Endothelial cell of umbilical vein (primary cell): ENCODE measurements around the gene CFAP43. TPM values are rescaled to one million over a fixed set of nuclear protein-coding genes. Genes with fewer than 3 reads are reported as not detected.
A peak's percentile ranks its signal among the peaks of the same experiment; 100 is the strongest.

Experiments used
- BruUV-seq: library from RNA; stranded (reverse); fragments of 400-500 nt; replicated peaks from 2 replicates; lab custom pipeline; 2021; lab: Mats Ljungman, UMichigan
- CTCF ChIA-PET: fragments of 300-600, 350-600 bp; sonication (Branson Sonifier 250); formaldehyde crosslinking; loops from one replicate; lab custom pipeline; 2021; ENCODE audit warnings: antibody characterized with exemption, inconsistent platforms; lab: Charles Lee
- POLR2A ChIA-PET: fragments of 300-600, 350-600 bp; sonication (Branson Sonifier 250); formaldehyde crosslinking; loops from one replicate; lab custom pipeline; 2021; ENCODE audit warnings: antibody characterized with exemption, inconsistent platforms; lab: Charles Lee
- DNase-seq: peaks from one replicate; pipeline ENCODE4 v3.0.0-alpha.2; 2011; ENCODE audit warnings: low read depth, low spot score
- FAIRE-seq: peaks from 2 replicates; lab custom pipeline; 2011; peaks lifted over from hg19 to GRCh38; lab: Jason Lieb, UNC
- H2AFZ ChIP-seq: 2 replicates; pipeline ENCODE4 v1.6.0; 2012; ENCODE audit warnings: low read depth, low read length, control low read depth, inconsistent platforms
- H3K27ac ChIP-seq: 2 replicates; pipeline ENCODE4 v1.5.1; 2011; ENCODE audit warnings: low read depth, mild to moderate bottlenecking, control low read depth, low read length, moderate library complexity; ENCODE audit not compliant: insufficient read depth
- H3K27me3 ChIP-seq, 2 experiments: 2 replicates each; pipeline versions ENCODE4 v1.6.0 to v1.6.1; 2011; ENCODE audit warnings: low read length in 2 of 2, mixed read lengths in 1 of 2; ENCODE audit not compliant: control insufficient read depth in 2 of 2, insufficient read depth in 2 of 2
- H3K36me3 ChIP-seq, 2 experiments: 2 replicates in 1 of 2; 3 replicates in 1 of 2; pipeline ENCODE4 v1.5.1; 2011; ENCODE audit warnings: low read length in 2 of 2, mild to moderate bottlenecking in 1 of 2, moderate library complexity in 1 of 2; ENCODE audit not compliant: control insufficient read depth in 2 of 2, insufficient read depth in 2 of 2; ENCODE audit errors: extremely low read depth in 1 of 2
- H3K4me1 ChIP-seq: 3 replicates; pipeline ENCODE4 v1.5.1; 2011; ENCODE audit warnings: mild to moderate bottlenecking, low read length; ENCODE audit not compliant: control insufficient read depth, insufficient read depth; ENCODE audit errors: extremely low read depth
- H3K4me2 ChIP-seq: 2 replicates; pipeline ENCODE4 v1.6.1; 2011; ENCODE audit warnings: low read length, control low read depth, mixed read lengths; ENCODE audit not compliant: insufficient read depth
- H3K4me3 ChIP-seq, 3 experiments: fragments of 200-600 bp in 1 of 3; sonication (generic), shearing (Covaris generic) in 1 of 3; replicated peaks in 1 of 3; 2 replicates each; pipeline ENCODE4 v1.5.1; 2011 to 2016; ENCODE audit warnings: control low read depth in 3 of 3, low read length in 3 of 3, mild to moderate bottlenecking in 2 of 3, inconsistent platforms in 1 of 3, low read depth in 1 of 3, moderate library complexity in 1 of 3; ENCODE audit not compliant: insufficient read depth in 1 of 3
- H3K79me2 ChIP-seq: 2 replicates; pipeline ENCODE4 v1.6.0; 2012; ENCODE audit warnings: low read length, inconsistent platforms; ENCODE audit not compliant: control insufficient read depth, insufficient read depth
- H3K9ac ChIP-seq: replicated peaks from 2 replicates; pipeline ENCODE3; 2011; ENCODE audit warnings: low read length, control low read depth; ENCODE audit not compliant: insufficient read depth; ENCODE audit errors: extremely low read depth
- H3K9me1 ChIP-seq: replicated peaks from 3 replicates; pipeline ENCODE4 v1.6.0; 2011; ENCODE audit warnings: mild to moderate bottlenecking, low read length; ENCODE audit not compliant: control insufficient read depth, insufficient read depth; ENCODE audit errors: extremely low read depth
- H3K9me3 ChIP-seq: replicated peaks from 2 replicates; pipeline ENCODE4 v1.5.1; 2012; ENCODE audit warnings: low read length, inconsistent platforms; ENCODE audit not compliant: control insufficient read depth, insufficient read depth
- H4K20me1 ChIP-seq: replicated peaks from 2 replicates; pipeline ENCODE3; 2011; ENCODE audit warnings: mild to moderate bottlenecking, low read length; ENCODE audit not compliant: control insufficient read depth, insufficient read depth; ENCODE audit errors: extremely low read depth
- EZH2 ChIP-seq: IDR thresholded peaks from 2 replicates; pipeline ENCODE4 v1.6.1; 2012; ENCODE audit warnings: borderline replicate concordance, low read depth, mild to moderate bottlenecking, moderate library complexity, low read length, inconsistent platforms; ENCODE audit not compliant: severe bottlenecking
- FOS ChIP-seq: IDR thresholded peaks from 2 replicates; pipeline ENCODE4 v1.6.1; 2011; ENCODE audit warnings: mild to moderate bottlenecking, low read length, moderate library complexity, borderline replicate concordance; ENCODE audit not compliant: insufficient read depth
- JUN ChIP-seq: IDR thresholded peaks from 2 replicates; pipeline ENCODE4 v1.6.1; 2011; ENCODE audit warnings: borderline replicate concordance, low read depth; ENCODE audit not compliant: insufficient read length, insufficient read depth
- MYC ChIP-seq: IDR thresholded peaks from one replicate; pipeline ENCODE4 v1.6.1; 2011; ENCODE audit warnings: mild to moderate bottlenecking, low read depth, low read length
- POLR2AphosphoS5 ChIP-seq: IDR thresholded peaks from 2 replicates; pipeline ENCODE4 v1.6.1; 2012; ENCODE audit warnings: low read depth, mild to moderate bottlenecking, control low read depth, low read length, moderate library complexity; ENCODE audit not compliant: insufficient read depth
- dilution Hi-C: fragments of 300-500 bp; cut with MboI; formaldehyde crosslinking; loops from one replicate; pipeline ENCODE4 v1.15.0; 2019; ENCODE audit warnings: low sequenced_read_pairs; ENCODE audit not compliant: extremely low pct_ligation_motif_present
- intact Hi-C: fragments of 100-400 bp; cut with micrococcal nuclease; formaldehyde crosslinking; loops from one replicate; pipeline ENCODE4 v1.10.0; 2022
- polyA plus RNA-seq, 4 experiments: library from polyadenylated mRNA; depleted of rRNA in 3 of 4; stranded (reverse) in 3 of 4; unstranded in 1 of 4; fragments of >200 nt; gene quantifications; 2 replicates each; pipeline versions ENCODE4 v1.2.1 to v1.2.3, GENCODE V29; 2011 to 2012; ENCODE audit warnings: missing spikeins in 1 of 4
- total RNA-seq: library from RNA; stranded (reverse); gene quantifications from 2 replicates; pipeline ENCODE4 v1.2.3, GENCODE V29; 2021
- TF ChIP-seq, protein P1 (sequence below), 2 donors: IDR thresholded peaks; 1 replicate in 1 of 2; 2 replicates in 1 of 2; pipeline ENCODE4 v1.5.1; 2011; ENCODE audit warnings: low read length in 2 of 2, mild to moderate bottlenecking in 2 of 2, moderate library complexity in 2 of 2, control low read depth in 1 of 2, inconsistent platforms in 1 of 2, low read depth in 1 of 2; ENCODE audit not compliant: insufficient read depth in 1 of 2; ENCODE audit errors: extremely low read depth in 1 of 2
- TF ChIP-seq, protein P2 (sequence below): IDR thresholded peaks from 2 replicates; pipeline ENCODE4 v1.6.1; 2011; ENCODE audit not compliant: insufficient read depth, insufficient read length

CFAP43 gene
- total and polyA plus RNA-seq, 2 donors (not counting 3 experiments of a cell fraction or from before 2014, with no cell fraction given), result 0.04 TPM; not detected in 1

DNA sequence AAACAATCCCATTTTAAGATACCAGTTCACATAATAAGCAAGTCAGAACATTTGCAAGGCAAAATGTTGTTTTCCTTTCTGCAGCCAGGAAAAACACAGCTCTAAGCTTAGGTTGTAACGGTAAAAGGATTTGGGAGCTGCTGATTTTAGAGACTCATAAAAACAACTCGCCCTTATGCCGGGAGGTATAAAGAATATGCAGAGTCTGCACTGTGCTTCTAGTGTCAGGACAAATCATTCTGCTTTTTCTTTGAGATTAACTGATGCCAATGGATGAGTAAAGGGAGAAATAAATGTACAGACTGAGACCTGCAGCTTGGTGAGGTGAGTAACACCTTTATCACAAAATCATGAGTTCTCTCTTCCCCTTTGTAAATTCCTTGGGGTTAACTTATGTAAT lies 112.2 kb downstream of the CFAP43 start:
- Histone ChIP-seq H3K27ac (peak overlapping the region; percentile 97), H3K4me2 (peak overlapping the region; percentile 86)
- dilution Hi-C loops, result no loop called here

More for the DNA sequence above, 112.2 kb downstream of the CFAP43 start:
- H3K79me2 ChIP-seq, result no peaks in the 10 kb centered on the region
- FAIRE-seq (no peak), DNase-seq (no peak)
- no TSS peak for BruUV-seq
- intact Hi-C loops, result loop anchor here (2.0 to 5.0 kb wide), 3 partner anchors 137 to 363 kb away; partner anchors contain the start of gene STN1
- TF ChIP-seq FOS, result no peak
- TF ChIP-seq, protein P1, sequence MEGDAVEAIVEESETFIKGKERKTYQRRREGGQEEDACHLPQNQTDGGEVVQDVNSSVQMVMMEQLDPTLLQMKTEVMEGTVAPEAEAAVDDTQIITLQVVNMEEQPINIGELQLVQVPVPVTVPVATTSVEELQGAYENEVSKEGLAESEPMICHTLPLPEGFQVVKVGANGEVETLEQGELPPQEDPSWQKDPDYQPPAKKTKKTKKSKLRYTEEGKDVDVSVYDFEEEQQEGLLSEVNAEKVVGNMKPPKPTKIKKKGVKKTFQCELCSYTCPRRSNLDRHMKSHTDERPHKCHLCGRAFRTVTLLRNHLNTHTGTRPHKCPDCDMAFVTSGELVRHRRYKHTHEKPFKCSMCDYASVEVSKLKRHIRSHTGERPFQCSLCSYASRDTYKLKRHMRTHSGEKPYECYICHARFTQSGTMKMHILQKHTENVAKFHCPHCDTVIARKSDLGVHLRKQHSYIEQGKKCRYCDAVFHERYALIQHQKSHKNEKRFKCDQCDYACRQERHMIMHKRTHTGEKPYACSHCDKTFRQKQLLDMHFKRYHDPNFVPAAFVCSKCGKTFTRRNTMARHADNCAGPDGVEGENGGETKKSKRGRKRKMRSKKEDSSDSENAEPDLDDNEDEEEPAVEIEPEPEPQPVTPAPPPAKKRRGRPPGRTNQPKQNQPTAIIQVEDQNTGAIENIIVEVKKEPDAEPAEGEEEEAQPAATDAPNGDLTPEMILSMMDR (IDR thresholded peaks at IDR 0.05; ENCODE audit: extremely low read depth in 1 of 2, insufficient read depth in 1 of 2, low read depth in 1 of 2, low read length in 2 of 2), result no peak
- no peak for TF ChIP-seq JUN
- TF ChIP-seq MYC, result no peak
- no peak for TF ChIP-seq EZH2
- no peak for TF ChIP-seq POLR2AphosphoS5
- TF ChIP-seq, protein P2, sequence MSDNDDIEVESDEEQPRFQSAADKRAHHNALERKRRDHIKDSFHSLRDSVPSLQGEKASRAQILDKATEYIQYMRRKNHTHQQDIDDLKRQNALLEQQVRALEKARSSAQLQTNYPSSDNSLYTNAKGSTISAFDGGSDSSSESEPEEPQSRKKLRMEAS, result no peak
- no peaks in the 10 kb centered on the region for H3K27me3 ChIP-seq
- H2AFZ ChIP-seq, result peak overlapping the region; percentile 84
- no peaks in the 10 kb centered on the region for H4K20me1 ChIP-seq
- H3K4me1 ChIP-seq, result peaks cover 27% of the 10 kb centered on the region
- no peak overlapping the region for H3K4me3 ChIP-seq
- H3K9me1 ChIP-seq, result no peaks in the 10 kb centered on the region
- H3K9me3 ChIP-seq, result no peaks in the 10 kb centered on the region
- H3K36me3 ChIP-seq, result no peaks in the 10 kb centered on the region
- H3K9ac ChIP-seq, result peak overlapping the region; percentile 18
- POLR2A ChIA-PET, result no interaction called here
- CTCF ChIA-PET, result interaction anchor here (1.2 to 4.7 kb wide), 7 partner anchors 8 to 154 kb away, joined by 3 to 34 read pairs (median 8); no protein-coding TSS in a partner anchor
